IgD-negative memory B cell (primary cell): ENCODE results near the gene TRMT11. TPM values are rescaled to one million over a fixed set of nuclear protein-coding genes. Genes with fewer than 3 reads are reported as not detected.
A peak's percentile ranks its signal among the peaks of the same experiment; 100 is the strongest.
"Not testable (repeated sequence)": the region's sequence is repeated elsewhere in the genome, so short reads cannot be mapped to it uniquely, and the experiment has no call there.

ENCODE experiments used
- H3K27ac Mint-ChIP-seq, 3 donors: one replicate each; pipeline ENCODE4 v1.8.0; 2020 to 2022; ENCODE audit warnings: mild to moderate bottlenecking in 3 of 3, mixed read lengths in 3 of 3, moderate library complexity in 1 of 3
- H3K27me3 Mint-ChIP-seq: one replicate; pipeline ENCODE4 v1.8.0; 2021; ENCODE audit warnings: mixed read lengths
- H3K36me3 Mint-ChIP-seq: one replicate; pipeline ENCODE4 v1.8.0; 2020; ENCODE audit warnings: mild to moderate bottlenecking, mixed read lengths
- H3K4me1 Mint-ChIP-seq, 3 donors: one replicate each; pipeline ENCODE4 v1.8.0; 2020 to 2022; ENCODE audit warnings: mixed read lengths in 3 of 3, mild to moderate bottlenecking in 1 of 3
- H3K4me3 Mint-ChIP-seq, 4 donors: one replicate each; pipeline ENCODE4 v1.8.0; 2020 to 2022; ENCODE audit warnings: mild to moderate bottlenecking in 4 of 4, mixed read lengths in 4 of 4, moderate library complexity in 3 of 4
- H3K9me3 Mint-ChIP-seq, 3 donors: one replicate each; pipeline ENCODE4 v1.8.0; 2020 to 2021; ENCODE audit warnings: mixed read lengths in 3 of 3, mild to moderate bottlenecking in 1 of 3
- polyA plus RNA-seq: library from polyadenylated mRNA; unstranded; fragments of 300-500 nt; fragmentation: Illumina TruSeq; gene quantifications from one replicate; pipeline ENCODE4 v1.2.3, GENCODE V29; 2021

Gene TRMT11
- 10.0 TPM for polyA plus RNA-seq

DNA sequence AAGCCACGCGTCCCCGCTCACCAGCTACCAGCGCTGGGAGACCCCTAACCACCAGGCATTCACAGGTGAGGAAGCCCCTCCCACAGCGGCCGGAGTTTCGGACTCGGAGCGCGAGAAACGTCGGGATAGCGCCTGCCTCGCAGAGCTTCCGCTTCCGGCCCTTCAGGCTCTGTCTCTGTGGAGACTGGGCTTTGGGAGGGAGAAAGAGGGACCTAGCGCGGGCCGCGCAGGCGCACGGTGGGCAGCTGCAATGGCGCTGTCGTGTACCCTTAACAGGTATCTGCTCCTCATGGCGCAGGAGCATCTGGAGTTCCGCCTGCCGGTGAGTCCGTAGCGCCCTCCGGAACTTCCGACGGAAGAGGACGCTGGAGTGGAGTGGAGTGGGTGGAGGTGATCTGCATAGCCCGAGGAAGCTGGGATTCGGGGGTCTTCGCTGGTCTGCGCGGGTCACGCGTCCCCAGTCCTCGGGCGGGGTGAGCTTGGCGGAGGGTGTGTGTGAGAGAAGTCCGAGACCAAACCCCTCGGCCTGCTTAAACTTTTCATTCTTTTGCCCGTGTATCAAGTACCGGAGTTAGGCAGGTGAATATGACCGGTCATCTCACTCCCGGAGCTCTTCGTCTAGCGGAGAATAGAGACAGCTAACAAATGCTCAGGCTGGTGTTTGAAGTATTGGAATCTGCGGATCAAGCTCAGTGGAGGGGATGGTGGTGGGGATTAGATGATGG lies at the start of gene TRMT11:
TSS of gene TRMT11 (plus strand) at position 240 of the 725 bp plus-strand sequence. CDS start at position 251, 11 bp downstream.
- peaks cover 6 to 10% (median 8%) of the 10 kb centered on the region in 3 donors for H3K4me1 Mint-ChIP-seq
- H3K9me3 Mint-ChIP-seq = no peaks in the 10 kb centered on the region

DNA sequence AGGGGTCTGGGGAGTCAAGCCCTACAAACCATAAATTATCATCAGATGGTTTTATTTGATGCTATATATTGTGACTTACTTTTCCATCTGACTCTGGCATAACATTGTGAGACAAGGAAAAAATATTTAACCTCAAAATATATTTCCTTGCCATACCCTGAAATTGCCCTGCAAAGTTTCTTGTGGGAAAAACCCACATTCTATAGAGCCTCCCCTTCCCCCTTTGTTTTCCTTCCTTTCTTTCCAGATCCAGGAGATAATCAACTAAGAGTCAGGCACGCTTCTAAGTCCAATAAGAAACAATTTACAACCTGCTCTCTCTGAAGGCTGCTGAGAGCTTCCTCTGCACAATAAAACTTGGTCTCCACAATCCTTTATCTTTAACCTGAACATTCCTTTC lies 47.3 kb upstream of the TRMT11 start:
- peaks cover 0 to 2% (median 0%) of the 10 kb centered on the region in 3 donors for H3K9me3 Mint-ChIP-seq

More for the DNA sequence above, at the start of gene TRMT11:
- Mint-ChIP-seq H3K27me3 (no peaks in the 10 kb centered on the region), H3K4me3 (peak within 1 kb of the TSS in 2 of 4 donors; percentile 14 to 65), H3K36me3 (no peaks in the 10 kb centered on the region), H3K27ac (no peak within 1 kb of the TSS)

DNA sequence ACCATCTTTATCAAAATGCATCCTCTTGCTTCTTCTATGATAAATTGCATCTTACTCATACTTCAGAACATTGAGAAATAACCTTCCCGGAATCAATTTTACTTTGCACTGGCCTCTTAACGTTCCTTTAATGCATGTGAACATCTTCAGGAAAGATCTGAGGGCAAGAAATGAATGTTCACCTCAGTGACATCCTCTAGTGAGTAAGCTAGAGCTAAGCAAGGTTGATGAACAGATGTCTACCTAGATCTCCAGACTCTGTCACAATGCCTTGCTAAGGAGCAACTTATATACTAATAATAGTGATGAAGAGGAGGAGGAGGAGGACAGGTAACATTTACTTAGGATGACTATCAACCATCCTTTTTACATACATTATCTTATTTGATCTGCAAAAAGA lies 46.5 kb upstream of the TRMT11 start:
- Mint-ChIP-seq H3K27me3 (peaks cover 7% of the 10 kb centered on the region), H3K36me3 (no peaks in the 10 kb centered on the region), H3K4me1 (no peaks in the 10 kb centered on the region), H3K27ac (no peak overlapping the region), H3K9me3 (peaks cover 0 to 2% (median 0%) of the 10 kb centered on the region in 3 donors), H3K4me3 (no peak overlapping the region)

More for the DNA sequence above, 47.3 kb upstream of the TRMT11 start:
- H3K36me3 Mint-ChIP-seq = peaks cover 2% of the 10 kb centered on the region
- H3K4me3 Mint-ChIP-seq = no peak overlapping the region
- no peak overlapping the region for H3K27ac Mint-ChIP-seq
- H3K4me1 Mint-ChIP-seq = no peaks in the 10 kb centered on the region
- H3K27me3 Mint-ChIP-seq = peaks cover 7% of the 10 kb centered on the region

DNA sequence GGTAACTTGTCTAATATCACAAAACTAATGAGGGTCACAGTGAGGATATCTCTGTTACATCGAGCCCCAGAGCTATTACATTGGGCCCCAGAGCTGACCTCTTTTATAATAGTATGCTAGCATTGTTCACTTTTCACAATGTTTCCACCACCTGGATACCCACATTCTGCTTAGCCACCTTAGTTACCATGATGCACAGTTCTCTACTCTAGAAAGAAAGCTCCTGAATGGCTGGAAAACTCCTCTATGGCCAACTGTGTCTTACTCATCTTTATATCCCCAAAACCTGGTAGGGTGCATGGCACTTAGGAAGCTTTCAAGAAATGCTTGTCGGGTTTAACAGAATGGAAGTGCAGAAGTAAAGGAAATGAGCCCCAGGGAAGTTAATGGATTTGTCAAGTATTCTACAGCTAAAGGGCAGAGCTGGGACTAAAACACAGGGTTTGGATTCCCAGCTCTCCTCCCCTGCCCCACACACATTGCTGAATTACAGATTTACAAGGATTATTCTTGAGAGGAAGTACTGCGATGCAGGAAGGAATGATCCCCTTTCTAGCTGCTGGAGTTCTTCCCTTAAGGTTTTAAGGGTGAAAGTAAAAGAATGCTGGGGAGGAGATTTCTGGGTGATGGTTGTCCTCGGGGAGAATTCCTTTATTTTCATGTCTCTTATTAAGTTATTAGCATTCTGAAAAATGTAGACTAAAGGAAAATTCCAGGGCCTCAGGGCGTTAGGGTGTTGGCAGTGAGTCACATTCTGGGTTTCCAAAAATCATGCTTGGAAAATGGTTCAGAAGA lies 45.9 kb upstream of the TRMT11 start:
- no peaks in the 10 kb centered on the region for H3K4me1 Mint-ChIP-seq
- H3K36me3 Mint-ChIP-seq = no peaks in the 10 kb centered on the region
- peaks cover 0 to 2% (median 0%) of the 10 kb centered on the region in 3 donors for H3K9me3 Mint-ChIP-seq
- H3K4me3 Mint-ChIP-seq = no peak overlapping the region
- no peak overlapping the region for H3K27ac Mint-ChIP-seq
- peaks cover 7% of the 10 kb centered on the region for H3K27me3 Mint-ChIP-seq

DNA sequence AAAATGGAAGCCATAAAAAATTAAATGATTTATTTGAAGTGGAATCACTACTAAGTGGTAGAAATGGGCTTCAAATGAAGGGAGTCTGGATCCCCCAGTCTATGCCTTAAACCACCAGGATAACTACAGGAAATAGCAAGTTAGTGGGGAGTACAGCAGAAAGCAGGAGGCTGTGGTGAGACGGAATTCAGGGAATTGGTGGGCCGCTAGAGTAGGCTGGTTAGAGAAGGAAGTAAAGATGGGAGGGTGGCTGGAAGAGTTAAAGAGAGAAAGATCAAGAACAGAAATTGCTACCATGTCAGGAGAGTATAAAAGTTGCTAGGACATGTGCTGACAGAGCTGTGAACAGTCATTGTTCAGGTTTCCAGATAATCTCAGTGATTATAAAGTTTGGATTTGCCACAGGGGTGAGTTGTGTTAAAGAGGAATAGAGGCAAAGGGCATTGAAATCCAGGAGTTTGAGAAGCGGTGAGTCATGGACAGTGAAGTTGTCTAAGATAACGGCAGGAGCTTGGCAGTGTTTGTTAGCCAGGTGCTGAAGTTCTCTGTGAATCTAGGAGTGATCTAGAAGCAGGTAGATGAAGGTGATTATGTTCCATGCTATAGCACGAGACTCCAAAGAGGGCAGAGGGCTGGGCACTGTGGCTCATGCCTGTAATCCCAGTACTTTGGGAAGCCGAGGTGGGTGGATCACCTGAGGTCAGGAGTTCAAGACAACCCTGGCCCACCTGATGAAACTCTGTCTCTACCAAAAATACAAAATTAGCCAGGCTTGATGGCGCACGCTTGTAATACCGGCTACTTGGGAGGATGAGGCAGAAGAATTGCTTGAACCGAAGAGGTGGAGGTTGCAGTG lies 43.4 kb upstream of the TRMT11 start:
- Mint-ChIP-seq H3K27me3 (peaks cover 7% of the 10 kb centered on the region), H3K9me3 (no peaks in the 10 kb centered on the region), H3K4me3 (peak overlapping the region in 1 of 4 donors; percentile 33), H3K27ac (no peak overlapping the region), H3K4me1 (no peaks in the 10 kb centered on the region), H3K36me3 (no peaks in the 10 kb centered on the region)

DNA sequence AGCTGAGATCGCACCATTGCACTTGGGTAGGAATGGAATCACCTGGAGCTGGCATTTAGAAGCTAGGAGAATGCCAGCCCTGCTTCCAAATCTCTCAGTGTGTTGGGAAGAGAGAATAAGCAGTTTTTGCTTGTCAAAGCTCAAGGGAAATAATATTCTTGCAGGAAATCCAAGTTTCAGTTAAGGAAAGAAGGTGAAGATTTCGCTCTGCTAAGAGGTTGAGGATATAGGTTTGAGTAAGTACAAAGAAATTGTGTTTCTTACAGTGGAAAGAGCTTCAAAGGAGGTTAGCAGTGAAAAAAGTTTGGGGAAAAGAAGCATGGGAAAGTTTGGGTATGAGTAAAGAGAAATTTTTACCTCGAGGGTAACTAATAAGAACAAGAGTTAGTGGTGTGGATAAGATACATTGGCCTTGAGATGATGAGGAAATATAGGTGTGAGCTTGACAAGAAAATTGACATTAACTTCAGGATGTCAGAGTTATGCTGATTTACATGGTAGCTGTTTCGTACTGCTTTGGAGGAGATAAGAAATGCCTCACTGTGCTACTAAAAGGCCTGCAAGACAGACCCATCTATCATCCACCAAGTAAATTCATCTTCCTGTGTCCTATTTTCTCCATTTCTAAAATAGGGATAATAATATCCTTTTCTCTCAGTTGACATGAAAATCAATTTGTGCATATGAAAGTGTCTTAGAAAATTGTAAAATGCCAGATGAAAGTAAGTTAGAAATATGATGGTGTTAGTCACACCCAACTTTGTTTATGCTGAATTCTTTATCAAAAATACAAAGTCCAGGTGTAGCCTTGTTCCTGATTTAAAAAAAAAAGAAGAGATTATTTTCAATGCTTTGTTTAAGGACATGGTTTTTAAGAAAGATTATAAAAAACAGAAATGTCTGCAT lies 42.6 kb upstream of the TRMT11 start:
- Mint-ChIP-seq H3K36me3 (no peaks in the 10 kb centered on the region), H3K4me1 (no peaks in the 10 kb centered on the region), H3K4me3 (no peak overlapping the region), H3K9me3 (no peaks in the 10 kb centered on the region), H3K27me3 (peaks cover 7% of the 10 kb centered on the region), H3K27ac (no peak overlapping the region)

DNA sequence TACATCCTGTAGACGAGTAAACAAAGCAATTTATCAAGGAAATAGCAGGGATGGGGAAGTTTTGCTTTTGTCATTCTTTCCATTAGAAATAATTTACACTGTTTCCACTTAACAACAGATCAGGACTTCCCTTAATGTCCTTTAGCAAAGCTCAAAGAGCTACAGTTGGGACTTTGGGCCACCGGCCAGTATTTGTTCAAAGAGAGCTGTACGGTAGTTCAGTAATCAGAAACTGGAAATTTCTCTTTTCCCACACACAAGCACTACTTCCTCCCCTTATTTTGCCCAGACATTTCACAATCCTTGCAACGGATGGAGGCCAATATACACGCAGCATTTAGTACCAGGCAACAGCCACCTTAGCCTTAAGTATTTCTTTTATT lies 41.9 kb upstream of the TRMT11 start:
- no peaks in the 10 kb centered on the region for H3K36me3 Mint-ChIP-seq
- H3K27me3 Mint-ChIP-seq = peaks cover 7% of the 10 kb centered on the region
- H3K4me3 Mint-ChIP-seq = no peak overlapping the region
- no peaks in the 10 kb centered on the region for H3K4me1 Mint-ChIP-seq
- H3K9me3 Mint-ChIP-seq = no peaks in the 10 kb centered on the region
- no peak overlapping the region for H3K27ac Mint-ChIP-seq

DNA sequence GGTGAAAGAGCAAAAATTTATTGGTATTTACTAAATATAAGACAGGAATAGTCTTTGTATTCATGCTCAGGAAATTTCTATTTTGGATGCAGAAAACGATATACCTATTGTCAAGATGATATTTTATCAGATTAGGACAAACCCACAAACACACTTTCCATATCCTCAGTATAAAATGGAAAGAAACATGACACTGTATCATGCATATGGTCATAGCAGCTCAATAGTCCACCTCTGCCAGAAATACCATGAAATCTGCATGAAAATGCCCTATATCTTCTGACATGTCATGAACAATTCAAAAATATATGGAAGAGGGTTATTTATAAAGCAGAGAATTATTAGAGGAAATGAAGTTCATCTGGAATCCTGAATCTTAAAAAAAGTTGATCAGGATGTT lies 41.4 kb upstream of the TRMT11 start:
- no peak overlapping the region for H3K4me3 Mint-ChIP-seq
- no peaks in the 10 kb centered on the region for H3K36me3 Mint-ChIP-seq
- no peaks in the 10 kb centered on the region for H3K4me1 Mint-ChIP-seq
- no peaks in the 10 kb centered on the region for H3K9me3 Mint-ChIP-seq
- peaks cover 7% of the 10 kb centered on the region for H3K27me3 Mint-ChIP-seq
- H3K27ac Mint-ChIP-seq = no peak overlapping the region

DNA sequence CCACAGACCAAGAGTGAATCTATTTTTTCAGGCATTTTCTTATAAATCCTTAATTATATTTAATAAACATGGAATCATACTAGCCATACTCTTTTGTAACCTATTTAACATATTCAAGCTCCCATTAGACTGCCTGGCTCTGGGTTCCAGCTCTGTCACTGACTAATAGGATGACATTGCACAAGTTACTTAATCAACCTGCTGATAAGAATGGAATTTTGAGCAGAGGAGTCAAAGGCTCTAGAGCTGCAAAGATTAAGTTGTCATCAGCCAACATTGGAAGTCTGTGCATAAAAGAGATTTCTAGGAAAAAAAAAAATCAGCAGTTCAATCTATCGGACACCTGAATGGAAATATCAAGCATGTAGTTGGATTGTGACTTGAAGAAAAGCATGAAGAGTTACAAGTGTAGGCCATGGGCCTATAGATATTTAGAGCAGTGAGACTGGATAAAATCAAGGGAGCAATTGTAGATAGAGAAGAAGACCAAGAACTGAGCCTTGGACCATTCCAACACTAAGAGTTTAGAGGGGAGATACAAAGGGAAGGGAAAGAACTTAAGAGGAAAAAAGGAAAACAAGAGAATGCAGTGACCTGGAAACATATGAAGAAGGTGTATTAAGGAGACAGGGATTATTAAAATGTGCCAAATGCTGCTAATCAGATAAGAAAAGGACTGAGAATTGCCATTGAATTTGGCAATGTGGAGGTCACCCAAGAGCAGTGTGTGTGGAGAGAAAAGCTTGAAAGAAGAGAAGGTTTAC lies 40.8 kb upstream of the TRMT11 start:
- Mint-ChIP-seq H3K27me3 (peaks cover 7% of the 10 kb centered on the region), H3K9me3 (no peaks in the 10 kb centered on the region)

DNA sequence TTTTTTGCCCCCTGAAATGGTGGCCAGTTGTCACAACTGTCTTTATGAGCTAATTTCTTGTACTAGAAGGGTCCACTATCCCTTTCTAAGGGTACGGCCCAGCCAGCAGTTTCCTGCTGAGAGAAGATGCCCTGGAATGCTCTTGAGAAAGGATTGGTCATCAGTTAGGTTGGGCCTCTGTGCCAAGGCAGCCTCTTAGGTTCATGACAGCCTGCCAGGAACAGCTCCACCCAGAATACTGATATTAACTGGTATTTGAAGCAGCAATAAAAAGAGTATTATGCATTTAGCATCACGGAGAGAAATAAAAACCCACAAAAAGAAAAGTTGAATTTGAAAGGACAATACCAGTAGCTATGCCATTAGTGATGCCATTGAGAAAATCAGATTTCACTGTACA lies 38.7 kb upstream of the TRMT11 start:
- H3K4me1 Mint-ChIP-seq = no peaks in the 10 kb centered on the region

More for the DNA sequence above, 40.8 kb upstream of the TRMT11 start:
- Mint-ChIP-seq H3K36me3 (no peaks in the 10 kb centered on the region), H3K4me1 (no peaks in the 10 kb centered on the region), H3K4me3 (no peak overlapping the region), H3K27ac (no peak overlapping the region)

DNA sequence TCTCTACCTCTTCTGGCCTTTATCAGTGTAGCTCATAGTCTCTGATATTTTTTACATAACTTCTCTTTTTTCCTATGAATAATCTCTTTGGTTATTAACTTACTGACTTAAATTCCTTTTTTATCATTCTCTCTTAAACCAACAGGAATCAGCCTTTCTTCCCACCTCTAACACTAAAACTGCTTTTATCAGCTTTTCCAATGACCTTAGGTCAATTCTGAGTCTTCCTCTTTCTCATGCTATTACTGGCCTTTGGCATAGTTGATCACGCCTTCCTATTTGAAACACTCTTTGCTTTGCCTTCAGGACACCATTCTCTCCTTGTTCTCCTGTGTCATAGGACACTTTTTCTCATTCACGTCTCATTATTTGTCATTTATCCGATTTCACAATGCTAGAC lies 37.9 kb upstream of the TRMT11 start:
- no peaks in the 10 kb centered on the region for H3K9me3 Mint-ChIP-seq
- no peaks in the 10 kb centered on the region for H3K36me3 Mint-ChIP-seq
- peaks cover 2% of the 10 kb centered on the region for H3K27me3 Mint-ChIP-seq
- no peaks in the 10 kb centered on the region for H3K4me1 Mint-ChIP-seq
- no peak overlapping the region for H3K27ac Mint-ChIP-seq
- H3K4me3 Mint-ChIP-seq = no peak overlapping the region

More for the DNA sequence above, 38.7 kb upstream of the TRMT11 start:
- H3K4me3 Mint-ChIP-seq = no peak overlapping the region
- no peaks in the 10 kb centered on the region for H3K36me3 Mint-ChIP-seq
- H3K9me3 Mint-ChIP-seq = no peaks in the 10 kb centered on the region
- H3K27ac Mint-ChIP-seq = no peak overlapping the region
- H3K27me3 Mint-ChIP-seq = peaks cover 1% of the 10 kb centered on the region

DNA sequence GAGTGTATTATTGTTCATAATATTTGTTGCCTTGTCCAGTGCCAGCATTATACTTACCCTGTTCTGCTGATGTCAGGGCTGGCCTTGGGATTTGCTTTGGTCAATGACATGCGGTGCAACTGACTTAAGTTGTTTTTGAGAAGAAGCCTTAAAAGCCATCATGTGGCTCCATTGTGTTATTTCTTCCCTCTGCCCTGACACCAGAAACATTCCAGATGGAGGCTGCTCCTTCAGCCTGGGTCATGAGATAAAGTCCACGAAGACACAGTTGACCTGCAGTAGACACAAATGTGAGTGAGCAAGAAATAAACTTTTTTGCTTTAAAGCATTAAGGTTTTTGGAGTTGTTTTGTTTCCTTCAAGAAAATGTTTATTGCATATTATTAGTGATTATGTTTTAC lies 37.3 kb upstream of the TRMT11 start:
- Mint-ChIP-seq H3K36me3 (no peaks in the 10 kb centered on the region), H3K4me1 (no peaks in the 10 kb centered on the region), H3K27ac (no peak overlapping the region), H3K9me3 (no peaks in the 10 kb centered on the region), H3K4me3 (no peak overlapping the region), H3K27me3 (peaks cover 2% of the 10 kb centered on the region)

DNA sequence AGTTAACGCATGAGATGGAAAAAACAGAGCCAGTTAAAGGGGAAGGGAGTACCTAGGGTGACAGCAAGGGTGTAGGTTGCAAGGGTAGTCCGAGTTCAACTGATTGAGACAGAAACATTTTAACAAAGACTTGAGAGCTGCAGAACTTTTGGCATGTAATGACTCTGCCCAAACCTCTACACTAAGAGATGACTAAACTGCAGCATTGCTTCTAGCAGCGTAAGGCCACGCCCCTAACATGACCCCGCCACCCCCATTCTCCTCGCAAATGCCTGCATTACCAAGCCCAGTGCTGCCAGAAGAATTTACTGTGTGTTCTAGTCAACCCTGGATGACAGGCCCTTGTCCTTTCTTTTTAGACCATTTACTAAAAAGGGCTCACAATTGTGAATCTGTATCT lies 36.0 kb upstream of the TRMT11 start:
- Mint-ChIP-seq H3K27ac (no peak overlapping the region), H3K9me3 (no peaks in the 10 kb centered on the region)

DNA sequence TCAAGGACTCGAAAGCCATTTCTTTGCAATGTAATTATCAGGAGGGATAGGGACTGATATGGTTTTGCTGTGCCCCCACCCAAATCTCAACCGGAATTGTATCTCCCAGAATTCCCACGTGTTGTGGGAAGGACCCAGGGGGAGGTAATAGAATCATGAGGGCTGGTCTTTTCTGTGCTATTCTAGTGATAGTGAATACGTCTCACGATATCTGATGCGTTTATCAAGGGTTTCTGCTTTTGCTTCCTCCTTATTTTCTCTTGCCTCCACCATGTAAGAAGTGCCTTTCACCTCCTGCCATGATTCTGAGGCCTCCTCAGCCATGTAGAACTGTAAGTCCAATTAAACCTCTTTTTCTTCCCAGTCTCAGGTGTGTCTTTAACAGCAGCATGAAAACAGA lies 35.6 kb upstream of the TRMT11 start:
- H3K4me3 Mint-ChIP-seq, H3K27me3 Mint-ChIP-seq, H3K4me1 Mint-ChIP-seq, H3K36me3 Mint-ChIP-seq, H3K9me3 Mint-ChIP-seq, H3K27ac Mint-ChIP-seq: not testable (repeated sequence)

More for the DNA sequence above, 36.0 kb upstream of the TRMT11 start:
- H3K4me3 Mint-ChIP-seq = no peak overlapping the region
- no peaks in the 10 kb centered on the region for H3K36me3 Mint-ChIP-seq
- peaks cover 2% of the 10 kb centered on the region for H3K27me3 Mint-ChIP-seq
- H3K4me1 Mint-ChIP-seq = peaks cover 0 to 1% (median 0%) of the 10 kb centered on the region in 3 donors
